ENCODE results near the gene FUT6.
"Not testable (repeated sequence)": the region's sequence is repeated elsewhere in the genome, so short reads cannot be mapped to it uniquely, and the experiment has no call there.

Gene FUT6

GRCh38 chr19:5850189-5850588 is 10.7 kb upstream of the FUT6 start:
- TF ChIP-seq TCF4 (CRISPR knock-in tag; IDR thresholded peaks at IDR 0.05; ENCODE audit: borderline replicate concordance), result no peak
- TF ChIP-seq ZNF565 (CRISPR knock-in tag; conservative IDR thresholded peaks at IDR 0.05; ENCODE audit: low read depth), result no peak
- TF ChIP-seq SNAI2 (CRISPR knock-in tag; IDR thresholded peaks at IDR 0.05), result no peak
- no peak for TF ChIP-seq ZC3H10 (CRISPR knock-in tag; IDR thresholded peaks at IDR 0.05)
- no peak for TF ChIP-seq ZNF8 (CRISPR knock-in tag; IDR thresholded peaks at IDR 0.05)
- no peak for TF ChIP-seq BACH2 (CRISPR knock-in tag; IDR thresholded peaks at IDR 0.05; ENCODE audit: borderline replicate concordance)
- no peak for TF ChIP-seq POU6F1 (CRISPR knock-in tag; IDR thresholded peaks at IDR 0.05; ENCODE audit: borderline replicate concordance, low read depth)
- TF ChIP-seq ISL1 (CRISPR knock-in tag; IDR thresholded peaks at IDR 0.05), result no peak
- no peak for TF ChIP-seq TSHZ2 (CRISPR knock-in tag; IDR thresholded peaks at IDR 0.05)
- no peak for TF ChIP-seq ARNTL (CRISPR knock-in tag; IDR thresholded peaks at IDR 0.05; ENCODE audit: borderline replicate concordance, low read depth)
- ATAC-seq, result no peak

- not testable (repeated sequence) for ATAC-seq
These were observed 9.1 kb upstream of the FUT6 start for GRCh38 chr19:5848621-5849020.

GRCh38 chr19:5847846-5848245 is 8.3 kb upstream of the FUT6 start:
- not testable (repeated sequence) for ATAC-seq

- ATAC-seq, result no peak
- TF ChIP-seq CSDC2 (CRISPR knock-in tag; IDR thresholded peaks at IDR 0.05) (no peak), ZFP3 (CRISPR knock-in tag; IDR thresholded peaks at IDR 0.05) (peak; percentile 93)
These were observed 5.2 kb upstream of the FUT6 start for GRCh38 chr19:5844456-5845433.

- no peak for ATAC-seq
- TF ChIP-seq RARB (CRISPR knock-in tag; IDR thresholded peaks at IDR 0.05), result no peak
- TF ChIP-seq GLIS3 (CRISPR knock-in tag; IDR thresholded peaks at IDR 0.05), result no peak
- no peak for TF ChIP-seq BACH2 (CRISPR knock-in tag; IDR thresholded peaks at IDR 0.05; ENCODE audit: borderline replicate concordance)
- no peak for TF ChIP-seq ZNF565 (CRISPR knock-in tag; conservative IDR thresholded peaks at IDR 0.05; ENCODE audit: low read depth)
- TF ChIP-seq TCF4 (CRISPR knock-in tag; IDR thresholded peaks at IDR 0.05; ENCODE audit: borderline replicate concordance), result no peak
- no peak for TF ChIP-seq CREB5 (CRISPR knock-in tag; IDR thresholded peaks at IDR 0.05; ENCODE audit: low read depth)
- no peak for TF ChIP-seq CSDC2 (CRISPR knock-in tag; IDR thresholded peaks at IDR 0.05)
- no peak for TF ChIP-seq SNAI2 (CRISPR knock-in tag; IDR thresholded peaks at IDR 0.05)
- TF ChIP-seq ZFP3 (CRISPR knock-in tag; IDR thresholded peaks at IDR 0.05), result no peak
- TF ChIP-seq PATZ1 (CRISPR knock-in tag; IDR thresholded peaks at IDR 0.05; ENCODE audit: borderline replicate concordance), result no peak
- TF ChIP-seq CSRNP3 (CRISPR knock-in tag; IDR thresholded peaks at IDR 0.05), result no peak
- no peak for TF ChIP-seq ZNF70 (CRISPR knock-in tag; IDR thresholded peaks at IDR 0.05)
These were observed 3.9 kb upstream of the FUT6 start for GRCh38 chr19:5843295-5843927.

GRCh38 chr19:5841735-5842111 is 2.2 kb upstream of the FUT6 start:
- not testable (repeated sequence) for ATAC-seq
